IPS-15b (cell line): ENCODE measurements around the gene CDC42BPB.

Source experiments
- H3K27me3 ChIP-seq: one replicate; pipeline ENCODE4 v1.6.1; 2013; ENCODE audit warnings: low read length; ENCODE audit not compliant: control insufficient read depth, insufficient read depth
- H3K36me3 ChIP-seq: one replicate; pipeline ENCODE4 v1.6.1; 2013; ENCODE audit warnings: low read length; ENCODE audit not compliant: control insufficient read depth, insufficient read depth
- H3K4me1 ChIP-seq: one replicate; pipeline ENCODE4 v1.6.1; 2013; ENCODE audit warnings: mild to moderate bottlenecking, low read length; ENCODE audit not compliant: control insufficient read depth, insufficient read depth
- H3K4me3 ChIP-seq: one replicate; pipeline ENCODE4 v1.5.1; 2013; ENCODE audit warnings: low read depth, low read length
- H3K9ac ChIP-seq: one replicate; pipeline ENCODE4 v1.6.1; 2013; ENCODE audit warnings: low read depth, mild to moderate bottlenecking, low read length
- H3K9me3 ChIP-seq: one replicate; pipeline ENCODE4 v1.6.1; 2013; ENCODE audit warnings: mild to moderate bottlenecking, low read length; ENCODE audit not compliant: control insufficient read depth, insufficient read depth

The CDC42BPB gene

GRCh38 chr14:102939329-102939728, 118.0 kb downstream of the CDC42BPB start:
- Histone ChIP-seq H3K9ac (no peak overlapping the region), H3K4me3 (no peak overlapping the region), H3K4me1 (no peaks in the 10 kb centered on the region), H3K9me3 (no peaks in the 10 kb centered on the region), H3K36me3 (peaks cover 47% of the 10 kb centered on the region), H3K27me3 (no peaks in the 10 kb centered on the region)

- Histone ChIP-seq H3K27me3 (no peaks in the 10 kb centered on the region), H3K4me1 (no peaks in the 10 kb centered on the region), H3K4me3 (no peak overlapping the region), H3K36me3 (peaks cover 39% of the 10 kb centered on the region), H3K9ac (no peak overlapping the region), H3K9me3 (no peaks in the 10 kb centered on the region)
These were observed 119.2 kb downstream of the CDC42BPB start for GRCh38 chr14:102938191-102938590.

GRCh38 chr14:102937331-102938175, 119.8 kb downstream of the CDC42BPB start:
- H3K9me3 ChIP-seq: no peaks in the 10 kb centered on the region
- no peaks in the 10 kb centered on the region for H3K27me3 ChIP-seq
- peaks cover 40% of the 10 kb centered on the region for H3K36me3 ChIP-seq
- H3K4me1 ChIP-seq: no peaks in the 10 kb centered on the region
- H3K9ac ChIP-seq: no peak overlapping the region
- H3K4me3 ChIP-seq: no peak overlapping the region

- Histone ChIP-seq H3K4me3 (no peak overlapping the region), H3K9ac (no peak overlapping the region), H3K36me3 (peaks cover 27% of the 10 kb centered on the region), H3K9me3 (no peaks in the 10 kb centered on the region), H3K27me3 (peaks cover 2% of the 10 kb centered on the region), H3K4me1 (no peaks in the 10 kb centered on the region)
These were observed 121.6 kb downstream of the CDC42BPB start for GRCh38 chr14:102935756-102936155.

GRCh38 chr14:102933618-102934231, 123.6 kb downstream of the CDC42BPB start:
- peaks cover 13% of the 10 kb centered on the region for H3K36me3 ChIP-seq
- no peaks in the 10 kb centered on the region for H3K4me1 ChIP-seq
- no peak overlapping the region for H3K9ac ChIP-seq
- H3K9me3 ChIP-seq: no peaks in the 10 kb centered on the region
- H3K27me3 ChIP-seq: peaks cover 13% of the 10 kb centered on the region
- no peak overlapping the region for H3K4me3 ChIP-seq

- no peak overlapping the region for H3K9ac ChIP-seq
- no peak overlapping the region for H3K4me3 ChIP-seq
- H3K9me3 ChIP-seq: no peaks in the 10 kb centered on the region
- H3K27me3 ChIP-seq: peaks cover 16% of the 10 kb centered on the region
- peaks cover 5% of the 10 kb centered on the region for H3K36me3 ChIP-seq
- H3K4me1 ChIP-seq: no peaks in the 10 kb centered on the region
These were observed 124.7 kb downstream of the CDC42BPB start for GRCh38 chr14:102932484-102933248.

GRCh38 chr14:102931580-102932285, 125.6 kb downstream of the CDC42BPB start:
- no peak overlapping the region for H3K9ac ChIP-seq
- peaks cover 25% of the 10 kb centered on the region for H3K27me3 ChIP-seq
- no peak overlapping the region for H3K4me3 ChIP-seq
- H3K36me3 ChIP-seq: peaks cover 2% of the 10 kb centered on the region
- no peaks in the 10 kb centered on the region for H3K9me3 ChIP-seq
- no peaks in the 10 kb centered on the region for H3K4me1 ChIP-seq

- no peaks in the 10 kb centered on the region for H3K9me3 ChIP-seq
- H3K4me1 ChIP-seq: peaks cover 4% of the 10 kb centered on the region
- H3K36me3 ChIP-seq: peaks cover 2% of the 10 kb centered on the region
- H3K9ac ChIP-seq: no peak overlapping the region
- H3K4me3 ChIP-seq: peak overlapping the region; percentile 23
- peaks cover 31% of the 10 kb centered on the region for H3K27me3 ChIP-seq
These were observed 126.4 kb downstream of the CDC42BPB start for GRCh38 chr14:102930753-102931579.

GRCh38 chr14:102930138-102930752, 127.1 kb downstream of the CDC42BPB start:
- H3K4me1 ChIP-seq: peaks cover 7% of the 10 kb centered on the region
- peaks cover 2% of the 10 kb centered on the region for H3K36me3 ChIP-seq
- H3K9ac ChIP-seq: no peak overlapping the region
- H3K27me3 ChIP-seq: peaks cover 36% of the 10 kb centered on the region
- peak overlapping the region; percentile 79 for H3K4me3 ChIP-seq
- H3K9me3 ChIP-seq: no peaks in the 10 kb centered on the region

GRCh38 chr14:102929241-102930137, 127.9 kb downstream of the CDC42BPB start:
- peaks cover 2% of the 10 kb centered on the region for H3K36me3 ChIP-seq
- peaks cover 8% of the 10 kb centered on the region for H3K4me1 ChIP-seq
- H3K27me3 ChIP-seq: peaks cover 42% of the 10 kb centered on the region
- no peak overlapping the region for H3K9ac ChIP-seq
- H3K4me3 ChIP-seq: peak overlapping the region; percentile 79
- no peaks in the 10 kb centered on the region for H3K9me3 ChIP-seq
